Activated naive CD4-positive, alpha-beta T cell treated with anti-CD3 and anti-CD28 coated beads, Interleukin-2, amount 50 U/mL, for 72 hours (primary cell): Measurements from ENCODE around the gene ITPR1. TPM values are rescaled to one million over a fixed set of nuclear protein-coding genes. Genes with fewer than 3 reads are reported as not detected.

Source experiments
- ATAC-seq, 2 donors: fragments of 150-1000 bp; cut with Tn5 transposase; 2 replicates each; pipeline ENCODE4 v1.10.0; 2021; ENCODE audit warnings: mild to moderate bottlenecking in 2 of 2, moderate library complexity in 2 of 2
- DNase-seq, 2 donors: peaks; one replicate each; pipeline ENCODE4 v3.0.0; 2021 to 2022; ENCODE audit warnings: low spot score in 2 of 2
- H3K27ac Mint-ChIP-seq, 2 donors: one replicate each; pipeline ENCODE4 v1.8.0; 2022; ENCODE audit warnings: mild to moderate bottlenecking in 2 of 2, mixed read lengths in 2 of 2
- H3K36me3 Mint-ChIP-seq, 2 donors: one replicate each; pipeline ENCODE4 v1.8.0; 2022; ENCODE audit warnings: mixed read lengths in 2 of 2
- H3K9me3 Mint-ChIP-seq, 2 donors: one replicate each; pipeline ENCODE4 v1.8.0; 2022; ENCODE audit warnings: mixed read lengths in 2 of 2
- total RNA-seq, 2 donors: library from RNA; stranded (reverse); gene quantifications; one replicate each; pipeline ENCODE4 v1.2.3, GENCODE V29; 2022

ITPR1 gene
- total RNA-seq, 2 donors from 2014 or later: 40.0 to 70.7 TPM

DNA sequence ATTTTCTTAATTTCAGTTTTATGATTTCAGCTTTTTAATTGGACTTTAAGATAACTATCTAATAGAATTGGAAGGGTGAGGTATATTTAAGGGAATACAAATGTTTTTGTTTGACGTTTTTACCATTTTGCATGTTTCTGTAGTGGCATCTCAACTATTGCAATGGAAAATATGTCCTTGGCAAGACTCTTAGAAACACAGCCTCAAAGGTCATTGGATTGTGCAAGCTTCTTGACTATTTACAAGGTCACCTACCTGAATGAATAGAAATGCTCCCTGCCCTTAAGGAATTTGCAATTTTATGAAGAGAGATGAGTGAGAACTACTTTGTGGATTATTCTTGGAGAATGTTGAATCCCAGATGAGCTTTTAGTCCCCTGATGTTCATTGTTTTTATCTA, 43.1 kb downstream of the ITPR1 start:
- ATAC-seq (no peak), DNase-seq (no peak)
- Mint-ChIP-seq H3K9me3 (peaks cover 4 to 6% of the 10 kb centered on the region in 2 donors), H3K27ac (no peak overlapping the region), H3K36me3 (peaks cover 10 to 11% of the 10 kb centered on the region in 2 donors)

- DNase-seq (no peak), ATAC-seq (no peak)
- no peak overlapping the region for H3K27ac Mint-ChIP-seq
- peaks cover 6 to 8% of the 10 kb centered on the region in 2 donors for H3K9me3 Mint-ChIP-seq
- peaks cover 10 to 11% of the 10 kb centered on the region in 2 donors for H3K36me3 Mint-ChIP-seq
Observed at GRCh38 chr3:4540267-4540666, 47.1 kb downstream of the ITPR1 start.

- DNase-seq: no peak
- no peak for ATAC-seq
- H3K27ac Mint-ChIP-seq: no peak overlapping the region
- peaks cover 0 to 8% of the 10 kb centered on the region in 2 donors for H3K9me3 Mint-ChIP-seq
- H3K36me3 Mint-ChIP-seq: peaks cover 0 to 6% of the 10 kb centered on the region in 2 donors
Observed at GRCh38 chr3:4543110-4543509, 50.0 kb downstream of the ITPR1 start.

DNA sequence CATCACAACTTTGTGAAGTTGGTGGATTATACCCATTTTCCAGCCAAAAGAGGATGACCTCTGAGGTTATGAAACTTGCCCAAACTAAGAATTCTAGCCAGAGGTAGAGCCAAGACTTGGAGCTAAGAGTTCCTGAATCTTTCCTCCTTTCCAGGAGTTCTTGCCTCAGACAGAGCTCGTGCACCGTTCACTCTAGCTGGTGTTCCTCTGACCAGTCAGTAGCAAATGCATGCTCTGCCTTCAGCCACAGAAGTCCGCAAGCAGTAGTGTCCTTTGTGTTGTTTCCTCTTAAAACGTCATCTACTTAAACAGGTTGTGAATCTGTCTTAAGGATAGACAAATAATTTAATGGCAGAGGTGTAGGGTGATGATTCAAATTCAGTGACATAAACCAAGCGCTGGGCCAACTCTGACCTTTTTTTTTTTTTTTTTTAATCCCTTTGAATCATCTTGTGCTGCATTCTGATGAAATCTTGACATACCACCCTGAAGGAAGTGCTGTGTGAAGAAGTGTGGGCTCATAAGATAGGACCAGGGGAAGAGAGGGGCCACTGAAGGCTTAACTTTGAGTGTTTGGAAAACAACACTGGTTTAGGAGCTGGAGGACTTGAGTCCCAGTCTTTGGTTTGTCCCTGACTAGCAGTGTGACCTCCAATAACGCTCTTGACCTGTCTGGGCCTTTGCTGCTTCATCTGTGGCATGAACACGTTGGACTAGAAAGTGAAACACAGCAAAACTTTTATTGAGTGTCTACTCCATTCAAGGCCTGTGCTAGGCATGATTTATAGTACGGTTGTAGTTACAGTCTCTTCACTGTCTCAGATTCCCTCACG, 53.4 kb downstream of the ITPR1 start:
- ATAC-seq (no peak), DNase-seq (no peak)
- no peaks in the 10 kb centered on the region for H3K36me3 Mint-ChIP-seq
- peaks cover 0 to 3% of the 10 kb centered on the region in 2 donors for H3K9me3 Mint-ChIP-seq
- H3K27ac Mint-ChIP-seq: no peak overlapping the region

DNA sequence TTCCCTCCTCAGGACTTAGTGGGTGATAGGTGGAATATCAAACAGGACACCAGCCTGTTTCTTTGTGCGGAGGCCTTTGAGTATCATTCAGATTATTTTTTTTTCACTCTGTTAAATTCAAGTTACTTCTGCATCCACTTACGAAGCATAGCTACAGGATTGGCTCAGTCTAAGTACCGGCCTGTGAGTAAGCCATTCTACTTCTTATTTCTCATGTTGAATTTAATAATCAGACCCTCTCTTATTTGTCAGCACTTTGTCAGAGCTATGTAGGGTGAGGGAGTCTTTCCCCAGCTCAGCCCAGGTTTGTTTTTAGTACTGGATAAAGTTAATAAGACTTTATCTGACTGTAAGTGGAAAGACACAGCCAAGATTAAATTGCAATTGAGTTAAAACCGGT, 54.7 kb downstream of the ITPR1 start:
- no peak overlapping the region for H3K27ac Mint-ChIP-seq
- DNase-seq (no peak), ATAC-seq (no peak)
- no peaks in the 10 kb centered on the region for H3K9me3 Mint-ChIP-seq
- H3K36me3 Mint-ChIP-seq: no peaks in the 10 kb centered on the region

DNA sequence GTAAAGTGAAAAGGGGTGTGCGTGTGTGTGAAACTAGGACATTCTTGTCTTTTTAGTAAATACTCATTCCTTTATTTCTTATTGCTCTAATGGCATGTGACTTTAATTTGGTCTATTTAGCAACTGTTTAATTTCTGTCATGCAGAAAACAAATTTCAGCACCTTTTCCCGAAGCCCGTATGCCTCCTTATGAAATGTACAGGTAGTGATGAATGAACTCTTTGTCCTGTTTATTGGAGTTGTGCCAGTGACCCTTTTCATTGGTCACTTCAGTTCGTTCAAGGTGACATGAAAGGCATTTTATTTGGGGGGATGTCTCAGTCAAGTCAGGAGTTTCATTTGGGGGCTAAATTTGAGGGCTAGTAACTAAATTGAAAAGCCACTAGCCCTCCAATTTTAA, 55.2 kb downstream of the ITPR1 start:
- H3K27ac Mint-ChIP-seq: no peak overlapping the region
- DNase-seq (no peak), ATAC-seq (no peak)
- no peaks in the 10 kb centered on the region for H3K36me3 Mint-ChIP-seq
- no peaks in the 10 kb centered on the region for H3K9me3 Mint-ChIP-seq

- Mint-ChIP-seq H3K27ac (no peak overlapping the region), H3K36me3 (no peaks in the 10 kb centered on the region)
- ATAC-seq: no peak
Observed at GRCh38 chr3:4548780-4549179, 55.6 kb downstream of the ITPR1 start.

GRCh38 chr3:4549896-4550295, 56.7 kb downstream of the ITPR1 start:
- Mint-ChIP-seq H3K9me3 (peaks cover 0 to 8% of the 10 kb centered on the region in 2 donors), H3K36me3 (peaks cover 9% of the 10 kb centered on the region in 2 donors), H3K27ac (no peak overlapping the region)
- ATAC-seq (no peak), DNase-seq (no peak)

More at GRCh38 chr3:4548780-4549179, 55.6 kb downstream of the ITPR1 start:
- H3K9me3 Mint-ChIP-seq: no peaks in the 10 kb centered on the region
- no peak for DNase-seq

GRCh38 chr3:4551051-4551711, 58.0 kb downstream of the ITPR1 start:
- DNase-seq (no peak), ATAC-seq (no peak)
- Mint-ChIP-seq H3K27ac (no peak overlapping the region), H3K36me3 (peaks cover 10 to 12% of the 10 kb centered on the region in 2 donors), H3K9me3 (peaks cover 0 to 10% of the 10 kb centered on the region in 2 donors)

GRCh38 chr3:4551794-4552442, 58.8 kb downstream of the ITPR1 start:
- no peak for ATAC-seq
- Mint-ChIP-seq H3K27ac (no peak overlapping the region), H3K9me3 (peaks cover 0 to 17% of the 10 kb centered on the region in 2 donors), H3K36me3 (peaks cover 16 to 20% of the 10 kb centered on the region in 2 donors)
- no peak for DNase-seq

DNA sequence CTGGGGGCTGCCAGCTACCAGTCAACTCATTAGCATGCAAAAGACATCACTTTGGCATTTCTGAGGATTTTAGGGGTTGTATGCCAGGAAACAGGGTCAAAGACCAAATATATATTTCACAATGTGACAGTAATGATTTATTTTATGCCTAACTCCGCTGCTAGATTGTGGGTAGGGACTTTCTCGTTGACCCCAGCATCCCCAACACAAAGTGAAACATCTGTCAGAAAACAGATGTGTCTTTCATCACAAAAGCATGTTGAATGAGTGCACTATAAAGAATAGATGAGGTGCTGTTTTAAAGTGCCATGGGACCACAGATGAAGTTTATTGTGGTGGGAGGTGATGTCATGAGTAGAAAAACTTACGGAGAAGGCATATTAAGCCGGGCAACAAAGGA, 59.7 kb downstream of the ITPR1 start:
- no peak overlapping the region for H3K27ac Mint-ChIP-seq
- ATAC-seq (no peak), DNase-seq (no peak)
- peaks cover 21 to 25% of the 10 kb centered on the region in 2 donors for H3K36me3 Mint-ChIP-seq
- peaks cover 0 to 25% of the 10 kb centered on the region in 2 donors for H3K9me3 Mint-ChIP-seq

DNA sequence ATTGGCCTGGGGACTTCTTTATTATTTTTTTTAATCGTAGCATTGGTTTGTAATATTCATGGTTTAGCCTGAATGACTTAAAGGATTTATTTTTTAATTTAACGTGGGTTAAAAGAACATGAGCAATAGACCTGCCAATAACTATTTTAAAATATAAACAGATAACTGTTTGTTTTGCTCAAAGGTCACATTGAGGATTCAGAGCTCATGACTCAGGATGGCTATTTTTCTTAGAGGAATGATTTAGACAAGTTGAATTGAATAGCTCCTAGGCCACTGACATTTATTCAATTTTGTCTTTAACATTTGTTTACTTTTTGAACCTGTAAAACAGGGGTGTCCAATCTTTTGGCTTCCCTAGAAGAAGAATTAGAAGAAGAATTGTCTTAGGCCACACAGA, 68.5 kb downstream of the ITPR1 start:
- no peak for DNase-seq
- no peak overlapping the region for H3K27ac Mint-ChIP-seq

DNA sequence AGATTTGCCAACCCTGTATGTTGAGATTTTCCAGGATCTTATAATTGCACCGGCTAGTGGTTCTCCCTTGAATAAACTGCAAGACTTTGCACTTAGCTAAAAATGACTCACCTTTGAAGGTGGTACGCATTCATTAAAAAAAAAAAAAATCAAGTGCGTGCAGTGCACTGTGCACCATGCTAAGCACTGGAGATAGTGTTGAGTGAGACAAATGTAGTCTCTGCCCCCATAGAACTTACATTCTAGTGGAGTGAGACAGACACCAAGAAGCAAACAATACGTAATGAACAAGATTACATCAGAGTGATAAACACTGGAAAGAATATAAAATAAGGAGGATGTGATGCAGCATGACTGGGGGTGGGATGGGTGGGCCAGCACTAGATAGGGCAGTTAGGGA, 69.4 kb downstream of the ITPR1 start:
- no peak for ATAC-seq
- Mint-ChIP-seq H3K36me3 (peaks cover 0 to 5% of the 10 kb centered on the region in 2 donors), H3K27ac (no peak overlapping the region), H3K9me3 (peaks cover 0 to 6% of the 10 kb centered on the region in 2 donors)
- DNase-seq: no peak

More for the DNA sequence above, 68.5 kb downstream of the ITPR1 start:
- peaks cover 4 to 15% of the 10 kb centered on the region in 2 donors for H3K36me3 Mint-ChIP-seq
- ATAC-seq: no peak
- H3K9me3 Mint-ChIP-seq: peaks cover 0 to 16% of the 10 kb centered on the region in 2 donors

GRCh38 chr3:4564270-4564669, 71.1 kb downstream of the ITPR1 start:
- Mint-ChIP-seq H3K36me3 (no peaks in the 10 kb centered on the region), H3K9me3 (no peaks in the 10 kb centered on the region), H3K27ac (no peak overlapping the region)
- DNase-seq (no peak), ATAC-seq (no peak)

DNA sequence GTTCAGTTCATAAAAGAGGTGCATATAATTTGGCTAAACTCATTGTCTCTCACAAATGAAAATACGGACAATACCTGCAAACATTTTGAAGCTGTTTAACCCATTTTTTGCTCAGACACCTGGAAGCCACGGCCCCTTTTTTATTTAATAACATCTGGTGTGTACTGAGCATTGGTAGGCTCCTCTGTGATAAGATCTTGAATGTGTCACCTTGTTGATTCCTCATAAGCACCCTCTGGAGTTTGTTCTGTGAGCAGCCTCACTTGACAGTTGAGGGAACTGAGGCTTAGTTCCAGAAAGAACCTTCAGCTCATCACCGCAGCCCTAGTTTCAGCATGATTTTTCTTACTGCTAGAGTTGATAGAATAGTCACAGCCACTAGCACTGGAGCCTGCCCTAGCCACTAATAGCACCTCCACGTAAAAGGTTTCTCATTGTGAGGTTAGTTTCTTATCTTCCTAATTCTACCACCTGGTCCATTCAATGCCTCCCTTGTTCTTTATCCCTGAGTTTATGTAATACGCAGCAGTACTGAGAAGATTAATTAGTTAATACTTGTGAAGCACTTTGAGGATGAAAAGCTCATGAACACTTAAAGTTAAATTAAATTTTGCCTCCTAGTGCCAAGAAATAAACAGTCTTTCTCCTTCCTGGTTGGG, 71.9 kb downstream of the ITPR1 start:
- no peaks in the 10 kb centered on the region for H3K36me3 Mint-ChIP-seq
- no peaks in the 10 kb centered on the region for H3K9me3 Mint-ChIP-seq
- ATAC-seq (no peak), DNase-seq (no peak)
- H3K27ac Mint-ChIP-seq: no peak overlapping the region

DNA sequence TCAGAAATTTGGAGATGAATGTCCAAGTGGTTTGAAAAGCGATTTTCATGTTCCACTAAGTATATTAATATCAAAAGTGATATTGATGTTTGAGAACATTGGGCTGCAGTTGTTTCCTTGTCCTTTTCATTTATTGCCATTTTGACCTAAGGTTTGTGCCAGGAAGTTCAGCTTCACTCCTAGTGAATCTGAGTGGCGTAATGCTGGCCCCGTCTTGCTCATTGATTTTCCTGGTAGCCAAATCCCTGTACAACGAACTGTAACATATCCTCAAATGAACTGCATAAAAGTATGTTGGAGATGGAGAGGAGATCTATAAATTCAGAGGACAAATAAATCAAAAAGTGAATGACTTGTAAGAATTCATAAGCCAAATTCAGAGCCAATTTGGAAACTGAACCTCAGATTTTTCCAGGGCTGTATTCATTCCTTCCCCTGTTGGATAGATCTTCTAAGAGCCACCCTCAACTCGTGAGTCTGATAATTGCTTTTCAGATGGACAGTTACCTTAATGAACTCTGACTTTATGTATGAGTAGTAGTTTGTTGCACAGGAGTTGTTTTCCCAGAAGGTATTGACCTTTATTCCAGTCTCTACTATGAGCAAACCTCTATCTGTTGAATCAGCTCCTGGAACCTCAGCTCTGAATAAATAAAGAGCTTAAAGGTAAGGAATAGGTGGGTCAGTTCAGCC, 72.8 kb downstream of the ITPR1 start:
- ATAC-seq (no peak), DNase-seq (no peak)
- no peaks in the 10 kb centered on the region for H3K36me3 Mint-ChIP-seq
- no peaks in the 10 kb centered on the region for H3K9me3 Mint-ChIP-seq
- no peak overlapping the region for H3K27ac Mint-ChIP-seq
